ENCODE results near the gene LDLRAD3. TPM values are rescaled to one million over a fixed set of nuclear protein-coding genes. Genes with fewer than 3 reads are reported as not detected.

The LDLRAD3 gene
- total RNA-seq, 2 donors from 2014 or later = 19.2 to 30.6 TPM

DNA sequence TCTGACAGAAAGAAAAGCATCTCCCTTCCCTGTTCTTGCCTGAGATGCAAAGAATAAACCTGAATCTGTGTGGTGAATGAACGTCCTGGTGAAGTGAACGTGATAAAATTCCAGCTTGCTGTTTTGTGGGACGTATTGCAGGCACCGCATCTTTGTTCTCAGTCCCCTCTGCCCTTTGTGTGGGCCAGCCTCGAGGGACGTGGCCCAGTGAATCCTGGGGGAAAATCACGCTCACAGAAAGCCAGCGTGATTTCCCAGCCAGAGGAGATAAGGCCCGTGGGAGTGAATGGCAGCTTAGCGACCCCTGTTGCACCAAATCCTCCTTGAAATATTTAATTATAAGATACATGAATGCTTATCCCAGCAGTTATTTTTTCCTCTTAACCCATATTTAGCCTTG is 216.2 kb downstream of the LDLRAD3 start:
- no peak overlapping the region for H3K4me3 ChIP-seq (ENCODE audit: low read length)
- Mint-ChIP-seq H3K4me1 (peaks cover 2% of the 10 kb centered on the region), H3K4me3 (no peak overlapping the region), H3K36me3 (ENCODE audit: low read depth) (peaks cover 3% of the 10 kb centered on the region), H3K27ac (no peak overlapping the region), H3K9me3 (no peaks in the 10 kb centered on the region), H3K27me3 (ENCODE audit: insufficient read depth) (no peaks in the 10 kb centered on the region)
- no peak for DNase-seq
- H3K27ac ChIP-seq (ENCODE audit: low read depth, low read length) = peak overlapping the region; percentile 40
- no peaks in the 10 kb centered on the region for H3K36me3 ChIP-seq (ENCODE audit: control insufficient read depth, insufficient read depth, low read length)
- no peak overlapping the region for H3K9ac ChIP-seq (ENCODE audit: extremely low read depth, low read length, poor library complexity, severe bottlenecking)
- H3K4me1 ChIP-seq (ENCODE audit: control insufficient read depth, insufficient read depth, low read length) = no peaks in the 10 kb centered on the region
- no peaks in the 10 kb centered on the region for H3K27me3 ChIP-seq (ENCODE audit: control insufficient read depth, insufficient read depth, low read length, poor library complexity, severe bottlenecking)
- no peaks in the 10 kb centered on the region for H3K9me3 ChIP-seq (ENCODE audit: control insufficient read depth, low read length)
- no peak for TF ChIP-seq CTCF (conservative IDR thresholded peaks at IDR 0.05)
- 69 to 86% methylated on average over 4 to 9 of the region's 10 CpGs for WGBS, 2 experiments (ENCODE audit: insufficient coverage in 1 of 2, insufficient read length in 1 of 2)

- Histone ChIP-seq H3K9ac (ENCODE audit: extremely low read depth, low read length, poor library complexity, severe bottlenecking) (no peak overlapping the region), H3K36me3 (ENCODE audit: control insufficient read depth, insufficient read depth, low read length) (no peaks in the 10 kb centered on the region), H3K27ac (ENCODE audit: low read depth, low read length) (no peak overlapping the region), H3K9me3 (ENCODE audit: control insufficient read depth, low read length) (no peaks in the 10 kb centered on the region), H3K27me3 (ENCODE audit: control insufficient read depth, insufficient read depth, low read length, poor library complexity, severe bottlenecking) (no peaks in the 10 kb centered on the region), H3K4me3 (ENCODE audit: low read length) (no peak overlapping the region), H3K4me1 (ENCODE audit: control insufficient read depth, insufficient read depth, low read length) (no peaks in the 10 kb centered on the region)
- Mint-ChIP-seq H3K4me3 (no peak overlapping the region), H3K4me1 (no peaks in the 10 kb centered on the region), H3K36me3 (ENCODE audit: low read depth) (no peaks in the 10 kb centered on the region), H3K27me3 (ENCODE audit: insufficient read depth) (no peaks in the 10 kb centered on the region), H3K27ac (no peak overlapping the region), H3K9me3 (no peaks in the 10 kb centered on the region)
- DNase-seq = no peak
- 94% methylated on average over 2 to 5 of the region's 5 CpGs for WGBS, 2 experiments (ENCODE audit: insufficient coverage in 1 of 2, insufficient read length in 1 of 2)
- TF ChIP-seq CTCF (conservative IDR thresholded peaks at IDR 0.05) = no peak
These were observed 217.7 kb downstream of the LDLRAD3 start for GRCh38 chr11:36161572-36161971.

GRCh38 chr11:36162006-36162882 is 218.4 kb downstream of the LDLRAD3 start:
- no peak for TF ChIP-seq CTCF (conservative IDR thresholded peaks at IDR 0.05)
- H3K9ac ChIP-seq (ENCODE audit: extremely low read depth, low read length, poor library complexity, severe bottlenecking) = no peak overlapping the region
- Mint-ChIP-seq H3K4me1 (no peaks in the 10 kb centered on the region), H3K36me3 (ENCODE audit: low read depth) (peaks cover 3% of the 10 kb centered on the region), H3K9me3 (no peaks in the 10 kb centered on the region), H3K27me3 (ENCODE audit: insufficient read depth) (no peaks in the 10 kb centered on the region), H3K4me3 (no peak overlapping the region), H3K27ac (no peak overlapping the region)
- H3K27me3 ChIP-seq (ENCODE audit: control insufficient read depth, insufficient read depth, low read length, poor library complexity, severe bottlenecking) = no peaks in the 10 kb centered on the region
- H3K9me3 ChIP-seq (ENCODE audit: control insufficient read depth, low read length) = no peaks in the 10 kb centered on the region
- H3K27ac ChIP-seq (ENCODE audit: low read depth, low read length) = no peak overlapping the region
- DNase-seq = no peak
- no peaks in the 10 kb centered on the region for H3K36me3 ChIP-seq (ENCODE audit: control insufficient read depth, insufficient read depth, low read length)
- 94 to 96% methylated on average over 8 to 10 of the region's 10 CpGs for WGBS, 2 experiments (ENCODE audit: insufficient coverage in 1 of 2, insufficient read length in 1 of 2)
- H3K4me1 ChIP-seq (ENCODE audit: control insufficient read depth, insufficient read depth, low read length) = no peaks in the 10 kb centered on the region
- no peak overlapping the region for H3K4me3 ChIP-seq (ENCODE audit: low read length)
